Measurements from ENCODE around the gene TENM4. TPM values are rescaled to one million over a fixed set of nuclear protein-coding genes. Genes with fewer than 3 reads are reported as not detected.

TENM4 gene
- total RNA-seq, 2 experiments from 2014 or later: not detected

DNA sequence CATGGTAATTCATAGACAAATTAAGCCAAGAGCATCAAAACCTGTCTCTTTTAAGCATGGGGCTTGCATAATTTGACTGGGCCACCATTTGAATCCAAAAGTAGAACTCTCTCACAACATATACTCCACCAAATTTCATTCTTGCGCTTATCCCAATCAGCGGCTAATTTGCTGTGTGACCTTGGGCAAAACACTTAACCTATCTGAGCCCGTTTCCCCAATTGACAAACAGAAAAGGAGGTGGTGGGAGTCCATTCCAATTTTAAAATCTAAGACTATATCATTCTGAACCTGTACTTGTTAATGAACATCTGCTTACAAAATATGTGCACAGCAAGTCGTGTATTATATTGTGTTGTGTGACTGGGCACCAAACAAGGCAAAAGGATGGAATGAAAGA, 528.1 kb downstream of the TENM4 start:
- no peaks in the 10 kb centered on the region for H3K27me3 Mint-ChIP-seq
- H3K4me1 Mint-ChIP-seq (ENCODE audit: low read depth): no peaks in the 10 kb centered on the region
- TF ChIP-seq, protein P1, sequence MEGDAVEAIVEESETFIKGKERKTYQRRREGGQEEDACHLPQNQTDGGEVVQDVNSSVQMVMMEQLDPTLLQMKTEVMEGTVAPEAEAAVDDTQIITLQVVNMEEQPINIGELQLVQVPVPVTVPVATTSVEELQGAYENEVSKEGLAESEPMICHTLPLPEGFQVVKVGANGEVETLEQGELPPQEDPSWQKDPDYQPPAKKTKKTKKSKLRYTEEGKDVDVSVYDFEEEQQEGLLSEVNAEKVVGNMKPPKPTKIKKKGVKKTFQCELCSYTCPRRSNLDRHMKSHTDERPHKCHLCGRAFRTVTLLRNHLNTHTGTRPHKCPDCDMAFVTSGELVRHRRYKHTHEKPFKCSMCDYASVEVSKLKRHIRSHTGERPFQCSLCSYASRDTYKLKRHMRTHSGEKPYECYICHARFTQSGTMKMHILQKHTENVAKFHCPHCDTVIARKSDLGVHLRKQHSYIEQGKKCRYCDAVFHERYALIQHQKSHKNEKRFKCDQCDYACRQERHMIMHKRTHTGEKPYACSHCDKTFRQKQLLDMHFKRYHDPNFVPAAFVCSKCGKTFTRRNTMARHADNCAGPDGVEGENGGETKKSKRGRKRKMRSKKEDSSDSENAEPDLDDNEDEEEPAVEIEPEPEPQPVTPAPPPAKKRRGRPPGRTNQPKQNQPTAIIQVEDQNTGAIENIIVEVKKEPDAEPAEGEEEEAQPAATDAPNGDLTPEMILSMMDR (IDR thresholded peaks at IDR 0.05): no peak
- CTCF ChIA-PET: no interaction called here
- intact Hi-C loops (cut with micrococcal nuclease): no loop called here
- H3K4me3 Mint-ChIP-seq: no peak overlapping the region
- POLR2A ChIA-PET: no interaction called here
- no peaks in the 10 kb centered on the region for H3K36me3 Mint-ChIP-seq (ENCODE audit: low read depth)
- no peak for ATAC-seq
- DNase-seq: no peak
- H3K27ac Mint-ChIP-seq: no peak overlapping the region
- peaks cover 2% of the 10 kb centered on the region for H3K9me3 Mint-ChIP-seq

DNA sequence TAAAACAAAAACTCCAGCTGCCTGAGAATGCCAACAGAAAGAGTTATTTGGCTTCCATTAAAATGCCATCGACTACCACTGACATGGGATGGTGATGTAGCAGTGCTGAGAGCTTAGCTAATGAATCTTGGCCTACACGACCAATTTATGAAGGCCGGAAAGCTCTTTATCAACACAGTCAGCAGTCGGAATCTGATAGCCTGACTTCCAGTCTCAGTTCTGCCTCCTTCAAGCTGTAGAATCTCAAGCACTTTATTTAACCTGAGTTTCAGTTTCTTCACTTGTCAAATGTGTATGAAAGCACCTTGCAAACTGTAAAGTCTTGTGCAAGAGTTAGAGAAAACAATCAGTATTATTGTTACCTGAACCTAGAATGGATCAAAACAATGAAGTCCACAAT, 530.5 kb downstream of the TENM4 start:
- DNase-seq (no peak), ATAC-seq (no peak)
- Mint-ChIP-seq H3K4me3 (no peak overlapping the region), H3K36me3 (ENCODE audit: low read depth) (no peaks in the 10 kb centered on the region), H3K27ac (no peak overlapping the region), H3K4me1 (ENCODE audit: low read depth) (no peaks in the 10 kb centered on the region), H3K27me3 (no peaks in the 10 kb centered on the region), H3K9me3 (peaks cover 2% of the 10 kb centered on the region)
- intact Hi-C loops (cut with micrococcal nuclease): no loop called here
- POLR2A ChIA-PET: no interaction called here
- TF ChIP-seq, protein P1 (IDR thresholded peaks at IDR 0.05): no peak
- CTCF ChIA-PET: interaction anchor here (1.3 kb wide), 1 partner anchor 265 kb away, joined by 3 read pairs; no protein-coding TSS in a partner anchor

DNA sequence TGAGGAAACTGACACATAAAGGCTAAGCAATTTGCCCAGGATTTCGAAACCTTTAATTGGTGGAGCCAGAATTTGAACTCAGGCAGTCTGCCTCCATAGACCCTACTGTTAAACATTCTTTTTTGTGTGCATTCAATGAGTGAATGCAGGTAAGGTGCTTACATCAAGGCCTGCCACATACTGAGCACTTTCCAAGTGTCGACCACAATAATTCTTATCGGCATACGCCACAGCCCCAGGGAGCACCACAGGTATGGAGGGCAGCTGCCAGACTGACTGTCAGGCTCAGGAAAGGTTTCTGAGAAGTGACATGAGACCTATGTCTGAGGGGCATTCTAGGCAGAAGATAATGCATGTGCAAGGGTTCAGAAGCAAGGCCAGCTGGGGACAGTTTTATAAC, 531.4 kb downstream of the TENM4 start:
- ATAC-seq (no peak), DNase-seq (no peak)
- no peak overlapping the region for H3K27ac Mint-ChIP-seq
- TF ChIP-seq, protein P1 (IDR thresholded peaks at IDR 0.05): no peak
- no peaks in the 10 kb centered on the region for H3K36me3 Mint-ChIP-seq (ENCODE audit: low read depth)
- peaks cover under 1% of the 10 kb centered on the region for H3K9me3 Mint-ChIP-seq
- CTCF ChIA-PET: interaction anchor here (1.3 kb wide), 1 partner anchor 264 kb away, joined by 3 read pairs; no protein-coding TSS in a partner anchor
- POLR2A ChIA-PET: no interaction called here
- H3K4me1 Mint-ChIP-seq (ENCODE audit: low read depth): no peaks in the 10 kb centered on the region
- no peak overlapping the region for H3K4me3 Mint-ChIP-seq
- intact Hi-C loops (cut with micrococcal nuclease): no loop called here
- H3K27me3 Mint-ChIP-seq: no peaks in the 10 kb centered on the region

DNA sequence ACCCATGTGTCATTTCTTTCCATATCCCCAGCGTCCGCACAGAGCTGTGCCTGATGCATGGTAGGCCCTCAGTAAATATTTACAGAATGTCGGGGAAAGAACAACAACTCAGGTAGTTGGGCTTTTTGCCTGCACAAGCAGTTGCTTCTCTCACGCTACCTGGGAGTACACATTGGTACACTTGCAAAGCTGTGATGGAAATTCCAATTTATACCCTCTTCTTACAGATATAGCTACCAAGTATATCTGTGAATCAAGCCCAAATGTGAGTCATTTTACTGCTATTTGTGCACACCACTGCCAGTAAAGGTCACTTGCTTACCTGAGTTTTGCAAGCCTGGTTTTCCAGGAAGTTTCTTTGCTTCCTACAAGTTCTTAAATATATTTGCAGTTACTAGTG, 533.2 kb downstream of the TENM4 start:
- ChIA-PET CTCF (interaction anchor here (1.7 kb wide), 1 partner anchor 262 kb away, joined by 4 read pairs; no protein-coding TSS in a partner anchor), POLR2A (no interaction called here)

DNA sequence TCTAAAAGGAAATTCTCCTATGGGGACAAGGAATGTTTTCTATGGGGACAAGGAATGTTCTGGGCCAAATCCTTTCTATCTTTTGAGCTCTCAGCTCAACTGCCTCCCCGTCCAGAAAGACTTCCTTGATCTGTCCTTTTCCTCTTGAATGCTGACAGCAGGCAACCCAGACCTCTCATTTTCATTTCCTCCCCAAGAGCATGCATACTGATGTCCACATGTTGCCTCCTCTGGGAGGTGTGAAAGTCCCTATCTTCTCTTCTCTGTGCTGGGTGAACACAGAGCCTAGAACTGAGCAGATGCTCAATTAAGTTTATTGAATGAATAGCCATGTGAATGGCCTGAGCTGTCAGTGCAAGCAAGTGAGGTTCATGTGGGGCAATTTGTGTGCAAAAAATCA, 534.3 kb downstream of the TENM4 start:
- Mint-ChIP-seq H3K27me3 (peaks cover 5% of the 10 kb centered on the region), H3K4me3 (no peak overlapping the region), H3K27ac (no peak overlapping the region), H3K36me3 (ENCODE audit: low read depth) (no peaks in the 10 kb centered on the region), H3K4me1 (ENCODE audit: low read depth) (no peaks in the 10 kb centered on the region), H3K9me3 (no peaks in the 10 kb centered on the region)
- intact Hi-C loops (cut with micrococcal nuclease): no loop called here
- ATAC-seq (no peak), DNase-seq (no peak)
- ChIA-PET CTCF (no interaction called here), POLR2A (no interaction called here)
- TF ChIP-seq, protein P1 (IDR thresholded peaks at IDR 0.05): no peak

More for the DNA sequence above, 533.2 kb downstream of the TENM4 start:
- TF ChIP-seq, protein P1 (IDR thresholded peaks at IDR 0.05): no peak
- H3K27me3 Mint-ChIP-seq: peaks cover 3% of the 10 kb centered on the region
- H3K9me3 Mint-ChIP-seq: no peaks in the 10 kb centered on the region
- H3K27ac Mint-ChIP-seq: no peak overlapping the region
- no peak overlapping the region for H3K4me3 Mint-ChIP-seq
- intact Hi-C loops (cut with micrococcal nuclease): no loop called here
- H3K4me1 Mint-ChIP-seq (ENCODE audit: low read depth): no peaks in the 10 kb centered on the region
- DNase-seq (no peak), ATAC-seq (no peak)
- no peaks in the 10 kb centered on the region for H3K36me3 Mint-ChIP-seq (ENCODE audit: low read depth)

Measured in activated CD8-positive, alpha-beta T cell treated with anti-CD3 and anti-CD28 coated beads for 36 hours (primary cell).